Suppressor macrophage (primary cell): ENCODE measurements around the gene XG.
"Not testable (repeated sequence)": the region's sequence is repeated elsewhere in the genome, so short reads cannot be mapped to it uniquely, and the experiment has no call there.

Experiments
- DNase-seq, 4 experiments: peaks; one replicate each; pipeline ENCODE4 v3.0.0-alpha.2; 2020 to 2022

XG gene

DNA sequence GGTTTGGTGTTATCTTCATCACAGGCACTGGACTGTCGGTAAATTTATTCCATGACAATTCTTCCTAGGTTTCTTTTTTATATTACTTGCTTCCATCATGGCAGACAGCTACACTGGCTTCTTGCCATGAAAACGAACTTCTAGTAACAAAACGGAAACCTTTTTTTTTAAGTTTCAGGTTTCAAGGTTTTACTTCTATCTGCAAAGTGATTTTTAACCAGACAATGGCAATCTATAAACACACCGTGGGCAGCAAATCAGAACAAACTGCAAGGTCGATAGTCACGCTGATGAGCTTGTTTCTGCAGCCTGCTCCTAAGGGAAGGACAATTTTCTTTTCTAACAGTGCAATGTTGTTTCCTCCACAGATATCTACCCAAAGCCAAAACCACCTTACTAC is 29.9 kb downstream of the XG start:
- DNase-seq, result no peak

DNA sequence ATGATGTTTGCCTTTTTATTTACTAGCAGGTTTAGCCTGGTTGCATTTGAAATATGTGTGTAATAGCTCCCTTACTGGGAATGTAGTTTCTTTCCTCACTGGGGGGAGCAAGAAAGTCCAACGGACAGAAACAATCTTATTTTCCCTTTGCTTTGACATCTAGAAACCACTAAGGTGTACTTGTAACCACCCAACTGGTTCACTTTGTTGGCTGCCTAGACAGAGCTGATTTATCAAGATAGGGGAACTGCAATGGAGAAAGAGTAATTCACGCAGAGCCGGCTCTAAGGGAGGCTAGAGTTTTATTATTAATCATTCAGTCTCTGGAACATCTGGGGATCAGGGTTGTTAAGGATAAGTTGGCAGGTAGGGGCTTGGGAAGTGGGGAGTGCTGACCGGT is 30.3 kb downstream of the XG start:
- no peak for DNase-seq

DNA sequence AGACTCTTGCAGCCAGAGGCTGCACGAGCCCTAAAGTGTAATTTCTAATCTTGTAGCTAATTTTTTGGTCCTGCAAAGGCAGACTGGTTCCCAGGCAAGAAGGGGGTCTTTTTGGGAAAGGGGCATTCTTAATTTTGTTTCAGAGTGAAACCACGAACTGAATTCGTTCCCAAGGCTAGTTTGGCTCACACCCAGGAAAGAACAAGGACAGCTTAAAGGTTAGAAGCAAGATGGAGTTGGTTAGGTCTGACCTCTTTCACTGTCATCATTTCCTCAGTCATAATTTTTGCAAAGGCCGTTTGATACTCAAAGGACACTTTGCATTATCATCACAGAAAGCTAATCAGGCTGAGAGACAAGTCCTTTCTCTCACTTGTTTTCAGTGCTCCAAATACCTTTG is 30.9 kb downstream of the XG start:
- no peak for DNase-seq

DNA sequence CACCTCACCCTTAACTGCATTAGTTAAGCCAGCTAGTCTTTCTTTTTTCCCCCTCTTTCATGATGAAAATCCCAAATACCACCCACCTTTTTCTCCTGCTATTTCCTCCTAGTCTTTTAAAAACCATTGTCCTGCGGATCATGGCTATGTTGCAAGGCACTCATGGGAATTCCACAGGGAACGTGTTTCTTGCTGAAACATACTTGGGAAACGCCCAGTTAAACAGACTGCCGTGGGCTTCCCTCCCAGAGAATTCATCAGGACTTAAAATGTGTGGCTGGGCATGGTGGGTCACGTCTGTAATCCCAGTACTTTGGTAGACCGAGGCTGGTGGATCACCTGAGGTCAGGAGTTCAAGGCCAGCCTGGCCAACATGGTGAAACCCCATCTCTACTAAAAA is 32.2 kb downstream of the XG start:
- no peak for DNase-seq

DNA sequence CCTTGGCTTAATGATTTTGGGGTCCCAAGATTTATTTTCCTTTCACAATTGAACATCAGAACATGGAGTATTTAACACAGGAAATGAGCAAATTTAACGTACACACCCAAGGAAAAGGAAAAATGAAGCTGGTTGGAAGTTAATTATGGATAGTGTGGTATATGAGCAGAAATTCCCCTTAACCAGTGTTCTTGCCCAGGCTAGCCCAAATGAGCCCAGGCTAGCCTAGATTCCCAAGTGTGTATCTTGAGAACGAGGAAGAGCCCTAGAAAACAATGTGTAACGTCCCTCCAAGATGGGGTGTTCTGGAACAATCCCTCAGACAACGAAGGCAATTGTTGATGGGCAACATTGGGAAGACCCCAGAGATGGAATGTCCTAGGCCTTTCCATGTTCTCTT is 33.7 kb downstream of the XG start:
- no peak for DNase-seq

DNA sequence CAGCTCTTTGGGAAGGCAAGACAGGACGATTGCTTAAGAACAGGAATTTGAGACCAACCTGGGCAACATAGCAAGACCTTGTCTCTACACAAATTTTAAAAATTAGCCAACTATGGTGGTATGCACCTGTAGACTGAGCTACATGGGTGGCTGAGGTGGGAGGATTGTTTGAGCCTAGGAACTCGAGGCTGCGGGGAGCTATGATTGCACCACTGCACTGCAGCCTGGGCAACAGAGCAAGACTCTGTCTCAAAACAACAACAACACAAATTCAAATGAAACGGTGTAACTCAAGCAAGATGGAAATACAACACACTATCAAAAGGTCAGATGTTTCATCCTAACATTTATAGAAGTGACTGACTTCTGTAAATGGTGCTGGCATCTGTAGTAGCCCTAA is 37.1 kb downstream of the XG start:
- DNase-seq, result peak in 1 of 4 experiments; percentile 56

DNA sequence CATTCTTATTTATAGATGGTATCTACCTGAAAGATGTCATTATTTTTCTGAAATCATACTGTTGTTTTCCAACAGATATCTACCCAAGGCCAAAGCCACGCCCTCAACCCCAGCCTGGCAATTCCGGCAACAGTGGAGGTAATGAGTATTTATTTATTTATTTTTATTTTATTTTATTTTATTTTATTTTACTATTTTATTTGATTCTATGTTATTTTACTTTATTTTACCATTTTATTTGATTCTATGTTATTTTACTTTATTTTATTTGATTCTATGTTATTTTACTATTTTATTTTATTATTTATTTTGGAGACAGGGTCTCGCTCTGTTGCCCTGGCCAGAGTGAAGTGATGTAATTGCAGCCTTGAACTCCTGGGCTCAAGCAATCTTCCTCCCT is 37.7 kb downstream of the XG start:
- no peak for DNase-seq

DNA sequence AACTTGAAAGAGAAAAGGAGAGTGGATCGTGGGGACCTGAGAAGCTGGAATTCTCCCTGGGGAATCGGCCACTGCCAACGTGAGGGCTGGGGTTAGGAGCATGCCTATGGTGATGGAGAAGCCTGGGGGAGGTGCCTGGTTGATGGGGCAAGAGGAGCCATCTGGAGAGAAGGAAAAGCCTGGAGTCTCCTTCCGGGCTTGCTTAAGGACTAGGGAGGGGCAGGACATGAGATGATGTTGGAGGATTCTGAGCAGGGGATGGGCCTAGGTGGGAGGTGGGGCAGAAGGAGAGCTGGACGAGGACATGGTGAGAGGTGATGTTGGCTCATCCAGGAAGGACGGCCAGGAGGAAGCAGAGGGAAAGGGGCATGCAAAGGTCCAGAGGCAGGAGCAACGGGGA is 41.9 kb downstream of the XG start:
- DNase-seq, result no peak

DNA sequence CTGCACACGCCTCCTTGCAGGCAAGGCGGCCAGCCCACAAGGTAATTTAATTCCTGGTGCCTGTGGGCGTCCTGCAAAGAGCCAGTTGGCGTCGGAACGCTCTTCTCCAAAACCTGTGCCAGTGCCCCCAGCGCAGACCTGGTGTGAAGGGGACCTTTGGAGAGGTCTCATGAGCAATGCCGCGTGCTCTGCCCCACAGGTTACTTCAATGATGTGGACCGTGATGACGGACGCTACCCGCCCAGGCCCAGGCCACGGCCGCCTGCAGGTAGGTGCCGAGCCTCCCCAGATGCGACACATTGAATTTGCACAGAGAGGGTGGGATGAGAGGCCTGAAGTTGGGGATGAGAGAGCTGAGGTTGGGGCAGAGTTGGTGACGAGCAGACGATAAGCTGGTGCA is 42.5 kb downstream of the XG start:
- DNase-seq, result no peak

DNA sequence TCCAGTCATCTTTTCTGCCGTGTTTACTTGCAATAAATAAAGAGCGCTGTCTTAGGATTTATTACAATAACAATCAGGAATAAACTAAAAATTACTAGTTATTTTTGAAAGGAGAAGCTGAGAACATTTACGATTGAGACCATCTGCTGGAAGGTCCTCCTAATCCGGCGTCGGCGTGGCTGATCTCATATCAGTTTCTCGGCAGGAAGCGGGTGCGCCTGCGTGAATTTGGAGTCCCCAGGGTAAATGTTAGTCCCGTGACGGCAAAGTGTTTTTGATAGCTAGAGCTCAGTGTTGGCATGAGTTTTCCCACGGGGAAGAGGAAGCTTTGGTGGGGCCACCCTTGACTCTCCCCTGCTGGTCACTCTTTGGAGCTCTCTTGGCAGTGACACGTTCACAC is 45.0 kb downstream of the XG start:
- peak; percentile 17 to 44 (median 34) for DNase-seq

DNA sequence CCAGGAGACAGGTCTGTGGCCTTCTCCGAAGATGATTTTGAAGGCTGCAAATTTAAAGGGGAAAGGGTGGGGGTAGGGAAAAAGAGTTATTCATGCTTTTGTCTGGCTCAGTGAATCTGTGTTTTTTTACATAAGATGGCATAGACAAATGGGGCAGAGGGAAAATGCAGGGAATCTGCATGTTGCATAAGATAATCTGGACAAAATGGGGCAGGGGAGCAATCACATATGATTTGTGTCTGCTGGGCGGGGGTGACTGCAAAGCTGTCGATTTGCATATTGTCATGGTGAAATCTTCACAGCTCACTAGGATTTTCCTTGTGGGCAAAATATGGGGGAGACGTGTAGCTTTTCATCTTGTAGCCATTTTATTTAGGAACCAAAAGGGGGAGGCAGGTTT is 47.5 kb downstream of the XG start:
- DNase-seq, result no peak

DNA sequence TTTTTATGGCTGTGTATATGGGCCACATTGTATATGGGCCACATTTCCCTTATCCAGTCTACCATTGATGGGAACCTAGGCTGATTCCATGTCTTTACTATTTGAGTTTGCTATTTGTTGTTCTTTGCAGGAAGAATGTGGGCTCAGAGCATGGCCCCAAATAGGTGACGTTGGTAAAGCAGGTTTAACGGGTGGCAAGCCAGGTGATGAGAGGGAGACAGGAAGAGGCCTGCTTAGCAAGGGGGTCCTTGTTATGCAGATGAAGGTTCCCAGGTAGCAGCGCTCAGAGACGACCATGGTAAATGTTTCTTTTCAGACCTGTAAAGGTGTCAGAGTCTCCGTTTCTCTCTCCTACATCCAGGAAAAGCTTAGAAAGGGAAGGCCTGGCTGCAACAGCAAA is 48.1 kb downstream of the XG start:
- DNase-seq, result not testable (repeated sequence)

DNA sequence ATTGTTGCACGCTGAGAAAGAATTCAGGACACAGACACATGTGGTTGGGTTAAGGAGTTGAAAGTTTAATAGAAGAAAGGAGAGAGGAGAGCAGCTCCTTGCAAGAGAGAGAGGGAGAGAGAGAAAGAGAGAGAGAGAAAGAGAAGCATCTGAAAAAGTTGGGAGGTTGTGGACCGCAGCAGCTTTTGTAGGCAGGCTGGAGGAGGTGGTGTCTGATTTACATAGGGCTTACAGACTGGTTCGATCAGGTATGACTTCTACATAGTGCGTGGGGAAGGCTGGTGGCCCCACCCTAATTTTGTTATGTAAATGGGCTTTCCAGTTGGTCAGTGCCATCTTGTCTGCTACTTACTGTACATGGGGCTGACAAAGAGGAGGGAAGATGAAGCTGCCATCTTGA is 49.4 kb downstream of the XG start:
- no peak for DNase-seq

DNA sequence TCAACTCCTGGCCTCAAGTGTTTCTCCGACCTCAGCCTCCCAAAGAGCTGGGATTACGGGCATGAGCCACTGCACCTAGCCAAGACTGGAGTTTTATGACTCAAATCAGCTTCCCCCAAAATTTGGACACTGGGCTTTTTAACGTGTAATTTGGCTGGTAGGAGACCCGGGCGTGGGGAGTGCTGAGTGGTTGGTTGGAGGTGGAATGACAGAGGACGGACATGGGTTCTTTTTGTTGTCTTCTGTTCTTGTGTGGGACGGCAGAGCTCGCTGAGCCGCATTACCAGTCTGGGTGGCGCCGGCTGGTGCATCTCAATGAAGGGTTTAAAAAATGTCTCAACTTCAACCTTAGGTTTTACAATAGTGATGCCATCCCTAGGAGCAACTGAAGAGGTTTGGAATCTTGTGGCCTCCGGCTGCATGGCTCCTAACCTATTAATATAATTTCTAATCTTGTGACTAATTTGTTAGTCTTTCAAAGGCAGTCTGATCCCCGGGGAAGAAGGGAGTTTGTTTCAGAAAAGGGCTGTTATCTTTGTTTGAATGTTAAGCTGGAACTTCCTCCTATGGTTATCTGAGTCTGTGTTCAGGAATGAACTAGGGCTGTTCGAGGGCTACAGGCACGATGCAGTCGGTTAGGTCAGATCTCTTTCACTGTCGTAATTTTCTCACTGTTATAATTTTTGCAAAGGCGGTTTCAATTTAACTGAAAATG is 50.7 kb downstream of the XG start:
- DNase-seq, result not testable (repeated sequence)

DNA sequence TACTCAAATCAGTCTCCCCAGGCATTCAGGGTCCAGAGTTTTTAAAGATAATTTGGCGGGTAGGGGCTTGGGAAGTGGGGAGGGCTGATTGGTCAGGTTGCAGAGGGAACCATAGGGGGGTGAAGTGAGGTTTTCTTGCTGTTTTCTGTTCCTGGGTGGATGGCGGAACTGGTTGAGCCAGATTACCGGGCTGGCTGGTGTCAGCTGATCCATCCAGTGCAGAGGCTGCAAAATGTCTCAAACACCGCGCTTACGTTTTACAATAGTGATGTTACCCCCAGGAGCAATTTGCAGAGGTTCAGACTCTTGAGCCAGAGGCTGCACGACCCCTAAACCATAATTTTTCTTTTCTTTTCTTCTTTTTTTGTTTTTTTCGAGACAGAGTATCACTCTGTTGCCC is 51.6 kb downstream of the XG start:
- DNase-seq, result not testable (repeated sequence)

DNA sequence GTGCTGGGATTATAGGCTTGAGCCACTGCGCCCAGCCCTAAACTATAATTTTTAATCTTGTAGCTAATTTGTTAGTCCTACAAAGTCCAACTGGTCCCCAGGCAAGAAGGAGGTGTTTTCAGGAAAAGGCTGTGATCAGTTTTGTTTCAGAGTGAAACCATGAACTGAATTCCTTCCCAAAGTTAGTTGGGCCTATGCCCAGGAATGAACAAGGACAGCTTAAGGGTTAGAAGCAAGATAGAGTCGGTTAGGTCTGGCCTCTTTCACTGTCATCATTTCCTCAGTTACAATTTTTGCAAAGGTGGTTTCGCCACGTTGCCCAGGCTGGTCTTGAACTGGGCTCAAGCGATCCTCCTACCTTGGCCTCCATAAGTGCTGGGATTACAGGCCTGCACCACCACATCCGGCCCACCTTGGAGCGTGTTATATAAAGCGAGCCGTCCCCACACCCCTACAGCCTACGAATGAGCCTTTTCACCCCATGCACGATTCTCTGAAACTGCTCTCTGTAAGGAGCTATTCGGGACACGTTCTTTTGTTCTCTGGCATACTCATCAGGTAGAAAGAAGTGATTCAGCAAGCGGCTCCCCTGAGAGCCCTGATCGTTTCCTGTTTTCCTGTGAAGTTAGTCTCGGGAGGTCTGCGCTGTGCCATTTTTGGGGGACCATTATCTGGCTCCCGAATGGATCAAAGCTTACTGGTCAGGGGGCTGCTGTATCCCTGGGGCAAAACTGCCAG is 52.4 kb downstream of the XG start:
- DNase-seq, result not testable (repeated sequence)

DNA sequence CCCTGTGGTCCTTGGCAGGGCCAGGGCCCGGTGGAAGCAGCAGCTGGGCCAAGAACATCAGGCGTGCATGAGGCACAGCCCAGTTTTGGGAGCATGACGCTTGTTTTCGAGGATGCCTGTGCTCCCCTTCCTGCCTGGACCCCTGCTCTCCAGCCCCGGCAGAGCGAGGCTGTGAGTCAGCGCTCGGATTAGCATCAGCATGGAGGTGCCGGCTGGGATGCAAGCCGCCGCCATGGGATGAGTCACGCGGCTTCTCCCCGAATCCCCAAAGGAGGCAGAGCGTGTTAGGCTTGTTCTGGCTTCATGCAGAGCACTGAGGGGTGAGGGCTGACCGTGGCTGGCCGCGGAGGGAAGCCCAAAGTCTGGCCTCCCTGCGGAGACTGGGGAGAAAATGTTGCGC is 53.0 kb downstream of the XG start:
- not testable (repeated sequence) for DNase-seq

DNA sequence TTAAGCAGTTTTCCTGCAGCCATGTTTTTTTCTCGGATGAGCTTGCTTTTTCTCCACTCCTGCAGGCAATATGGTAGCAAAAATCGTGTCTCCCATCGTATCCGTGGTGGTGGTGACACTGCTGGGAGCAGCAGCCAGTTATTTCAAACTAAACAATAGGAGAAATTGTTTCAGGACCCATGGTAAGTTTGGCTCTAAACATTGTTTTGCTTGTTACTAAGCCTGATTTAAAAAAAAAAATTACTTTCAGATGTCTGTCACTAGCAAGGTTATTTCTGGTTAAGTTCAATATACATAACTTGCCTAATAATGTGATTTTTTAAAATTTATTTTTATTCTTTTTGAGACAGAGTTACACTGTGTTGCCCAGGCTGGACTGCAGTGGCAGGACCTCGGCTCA is 59.4 kb downstream of the XG start:
- no peak for DNase-seq

DNA sequence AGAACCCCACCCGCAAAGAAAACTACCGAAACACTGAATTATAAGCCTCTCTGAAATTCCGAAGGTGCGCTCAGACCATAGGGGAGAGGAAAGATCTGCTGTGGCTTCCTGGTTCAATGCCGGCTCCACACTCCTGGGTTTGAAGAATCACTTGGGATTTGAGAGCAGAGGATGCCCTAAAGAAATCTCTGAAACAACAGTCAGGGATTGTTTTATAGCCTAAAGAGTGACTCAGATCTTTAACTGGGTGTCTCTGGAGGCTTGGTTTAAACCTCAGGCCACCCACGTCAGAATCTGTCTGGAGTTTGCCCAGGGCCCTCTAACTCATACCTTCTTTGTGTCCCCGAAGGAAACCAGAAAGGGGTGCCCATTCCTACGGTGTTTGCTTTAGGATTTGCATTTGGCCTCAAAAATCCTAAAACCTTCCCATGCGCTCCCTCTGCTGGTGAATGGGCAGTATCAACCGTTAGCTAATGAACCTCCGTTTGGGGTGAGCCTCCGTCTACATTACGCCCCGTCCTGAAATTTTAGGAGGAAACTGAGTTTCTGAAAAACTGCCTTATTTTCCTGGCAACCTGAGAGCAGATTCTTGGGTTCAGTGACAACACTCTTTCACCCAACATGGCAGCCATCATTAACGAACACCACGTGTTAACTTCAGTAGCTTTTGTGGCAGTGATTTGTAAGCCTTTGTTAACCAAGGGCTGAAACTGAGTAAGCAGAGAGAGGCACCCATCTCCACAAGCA is 60.5 kb downstream of the XG start:
- DNase-seq, result peak; percentile 32 to 67 (median 39)

DNA sequence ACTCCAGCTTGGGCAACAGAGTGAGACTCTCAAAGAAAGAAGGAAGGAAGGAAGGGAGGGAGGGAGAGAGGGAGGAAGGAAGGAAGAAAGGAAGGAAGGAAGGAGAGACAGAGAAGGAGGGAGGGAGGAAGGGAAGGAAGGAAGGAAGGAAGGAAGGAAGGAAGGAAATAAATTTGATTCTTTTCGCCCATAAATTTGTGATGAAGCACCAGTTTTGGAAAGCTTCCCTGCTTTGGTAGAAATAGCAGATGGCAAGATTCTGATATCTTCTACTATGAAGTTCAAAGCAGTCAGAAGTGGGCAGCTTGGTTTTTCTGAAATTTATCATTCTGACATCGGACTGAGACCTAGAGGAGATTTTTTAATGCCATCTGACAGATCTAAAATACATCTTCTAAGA is 65.2 kb downstream of the XG start:
- DNase-seq, result no peak

DNA sequence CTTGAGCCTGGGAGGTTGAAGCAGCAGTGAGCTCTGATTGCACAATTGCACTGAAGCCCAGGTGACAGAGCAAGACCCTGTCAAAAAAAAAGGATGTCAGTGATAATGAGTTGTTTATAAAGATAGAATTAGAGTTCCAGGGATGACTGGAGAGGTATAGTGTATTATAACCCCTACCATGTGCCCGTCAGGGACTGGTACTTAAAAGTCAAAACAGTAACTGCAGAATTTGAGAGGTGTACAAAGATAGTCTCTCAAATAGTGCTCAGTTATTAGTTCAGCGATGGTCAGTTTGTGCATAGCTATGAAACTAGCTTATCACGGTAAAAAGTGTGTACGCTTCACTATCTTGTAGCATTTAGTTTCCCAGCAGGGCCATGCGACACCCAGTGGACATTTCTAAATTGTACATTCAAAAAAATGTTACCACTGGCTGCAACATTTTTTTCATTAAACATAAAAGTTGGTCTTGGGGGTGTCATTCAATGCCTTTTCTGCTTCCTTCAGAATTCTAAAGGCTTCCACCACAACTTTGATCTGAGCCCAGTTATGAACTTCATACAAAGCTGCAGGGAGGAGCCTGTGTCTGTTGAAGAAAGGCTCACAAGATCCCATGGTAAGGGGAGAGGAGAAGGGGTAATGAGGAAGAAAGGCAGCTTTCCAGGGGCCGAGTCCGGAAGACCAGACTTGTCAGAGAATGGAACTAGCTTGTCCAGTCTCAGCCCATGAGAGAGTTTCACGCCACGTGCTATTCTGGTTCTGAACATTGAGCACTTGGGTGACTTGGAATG is 67.7 kb downstream of the XG start:
- DNase-seq, result peak; percentile 3 to 30 (median 12)

DNA sequence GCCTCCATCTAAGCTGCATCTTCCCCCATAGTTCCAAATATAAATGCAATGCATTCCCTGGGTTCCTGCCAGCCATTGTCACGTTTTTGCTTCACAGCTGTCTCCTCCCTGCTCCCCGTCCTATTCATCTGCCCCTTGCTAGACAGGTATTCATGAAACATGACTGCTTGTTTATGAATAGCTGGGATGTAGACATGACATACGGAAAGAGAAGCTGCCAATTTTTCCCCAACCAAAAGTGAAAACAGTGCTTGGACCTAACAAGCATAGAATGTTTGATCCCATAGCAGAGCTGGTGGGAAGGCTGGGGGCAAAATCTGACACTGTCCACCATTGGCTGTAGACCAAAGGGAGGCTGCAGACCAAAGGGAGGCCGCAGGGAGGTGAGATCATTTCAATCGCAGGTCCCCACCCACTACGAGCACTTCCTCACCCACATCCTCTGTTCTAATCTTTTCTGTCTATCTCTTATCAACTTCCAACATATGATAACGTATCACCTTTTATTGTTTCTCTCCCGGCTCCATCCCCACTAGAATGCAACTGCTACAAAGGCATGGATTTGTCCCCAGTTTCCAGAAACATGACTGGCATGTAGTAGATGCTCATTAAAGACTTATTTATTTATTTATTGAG is 68.4 kb downstream of the XG start:
- no peak for DNase-seq
